Tracheal epithelial cell (primary cell): ENCODE measurements around the gene C6orf15. TPM values are rescaled to one million over a fixed set of nuclear protein-coding genes. Genes with fewer than 3 reads are reported as not detected.

ENCODE experiments used
- total RNA-seq: library from RNA; depleted of rRNA; stranded (reverse); fragments of >200 nt; gene quantifications from 2 replicates; pipeline ENCODE4 v1.2.1, GENCODE V29; 2014

Gene C6orf15
- 1.2 TPM in 1 of 2 replicates, not detected in the other for total RNA-seq

GRCh38 chr6:31112478-31112877, at the start of gene C6orf15:
Gene C6orf15, minus strand, starts transcription at chr6:31112575. Its CDS starts 20 bp downstream, at chr6:31112555.

GRCh38 chr6:31158140-31158862, 45.9 kb upstream of the C6orf15 start, which contains the start of gene TCF19:
Gene TCF19, plus strand, starts transcription at chr6:31158589. Its CDS starts 881 bp downstream, at chr6:31159470.

GRCh38 chr6:31157513-31158139, 45.3 kb upstream of the C6orf15 start, which contains the start of gene CCHCR1:
Gene CCHCR1, minus strand, starts transcription at chr6:31157802. Its CDS starts 202 bp downstream, at chr6:31157600.

GRCh38 chr6:31138982-31139381, 26.6 kb upstream of the C6orf15 start, which contains the start of gene PSORS1C2:
Gene PSORS1C2, minus strand, starts transcription at chr6:31139066. Its CDS starts 40 bp downstream, at chr6:31139026.

GRCh38 chr6:31120151-31120915, 8.0 kb upstream of the C6orf15 start, which contains the start of gene CDSN:
Gene CDSN, minus strand, starts transcription at chr6:31120446. Its CDS starts 27 bp downstream, at chr6:31120419.

GRCh38 chr6:31114541-31114878, 2.1 kb upstream of the C6orf15 start, which contains the start of gene PSORS1C1:
Gene PSORS1C1, plus strand, starts transcription at chr6:31114800. Its CDS starts 14,833 bp downstream, at chr6:31129633.

Other genes starting within 250 kb of the C6orf15 start
- gene DDR1, start 228.1 kb downstream of the C6orf15 start, total RNA-seq, result 195 and 363 TPM in 2 replicates
- gene GTF2H4, start 204.4 kb downstream of the C6orf15 start, total RNA-seq, result 12.3 and 13.4 TPM in 2 replicates
- 21.7 and 46.3 TPM in 2 replicates for gene VARS2, start 198.3 kb downstream of the C6orf15 start, total RNA-seq
- 2.7 TPM in 1 of 2 replicates, not detected in the other for gene SFTA2, start 180.4 kb downstream of the C6orf15 start, total RNA-seq
- under 0.01 TPM in 1 of 2 replicates, not detected in the other for gene MUCL3, start 171.6 kb downstream of the C6orf15 start, total RNA-seq
- under 0.01 and 0.21 TPM in 2 replicates for gene MUC21, start 128.9 kb downstream of the C6orf15 start, total RNA-seq
- not detected in 2 replicates for gene MUC22, start 102.1 kb downstream of the C6orf15 start, total RNA-seq
- gene PSORS1C1, start 2.2 kb upstream of the C6orf15 start, total RNA-seq, result 0.43 and 1.7 TPM in 2 replicates
- gene CDSN, start 7.9 kb upstream of the C6orf15 start, total RNA-seq, result 0.24 TPM in 1 of 2 replicates, not detected in the other
- not detected in 2 replicates for gene PSORS1C2, start 26.5 kb upstream of the C6orf15 start, total RNA-seq
- 11.5 and 18.3 TPM in 2 replicates for gene CCHCR1, start 45.2 kb upstream of the C6orf15 start, total RNA-seq
- gene TCF19, start 46.0 kb upstream of the C6orf15 start, total RNA-seq, result 3.0 and 6.0 TPM in 2 replicates
- gene POU5F1, start 58.1 kb upstream of the C6orf15 start, total RNA-seq, result 0.21 and 1.2 TPM in 2 replicates
- 191 and 310 TPM in 2 replicates for gene HLA-C, start 159.5 kb upstream of the C6orf15 start, total RNA-seq
- 37.1 and 164 TPM in 2 replicates for gene HLA-B, start 244.6 kb upstream of the C6orf15 start, total RNA-seq